Measurements from ENCODE around the gene ZNF775.

The ZNF775 gene

DNA sequence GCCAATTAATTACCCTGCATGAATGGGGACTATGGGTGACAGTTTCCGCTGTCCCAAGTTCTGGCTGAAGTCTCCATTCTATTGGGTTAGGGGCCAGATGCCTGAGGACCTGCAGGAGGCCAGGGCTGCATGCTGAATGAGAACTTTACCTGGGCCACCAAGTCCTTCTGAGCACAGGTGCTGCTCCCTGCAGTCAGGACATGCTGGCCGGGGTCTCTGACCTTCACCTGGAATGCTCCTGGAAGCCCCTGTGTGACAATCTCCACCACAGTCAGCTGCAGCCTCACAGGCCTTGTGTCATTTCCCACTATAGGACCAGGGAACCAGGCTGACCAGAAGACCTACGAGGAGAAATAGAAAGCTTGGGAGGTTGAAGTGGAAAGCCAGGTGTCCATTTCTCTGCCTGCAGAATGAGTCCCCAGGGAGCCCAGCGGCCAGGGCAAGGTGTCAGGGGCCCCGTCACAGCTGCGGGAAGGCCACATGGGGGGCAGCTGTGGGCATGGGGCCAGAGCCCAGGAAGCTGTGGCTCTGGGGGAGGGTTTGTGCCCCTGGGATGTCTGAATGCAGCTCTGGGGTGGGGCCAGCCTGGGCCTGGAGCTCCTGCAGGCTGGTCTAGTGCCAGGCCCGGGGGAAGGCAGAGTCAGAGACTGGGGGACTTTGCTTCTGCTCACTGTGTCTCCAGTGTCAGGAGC lies 65.7 kb downstream of the ZNF775 start:
- no peak for TF ChIP-seq ZBTB7A (IDR thresholded peaks at IDR 0.05; ENCODE audit: low read depth)
- no peak for TF ChIP-seq NFIC (IDR thresholded peaks at IDR 0.05)
- TF ChIP-seq, protein P1, sequence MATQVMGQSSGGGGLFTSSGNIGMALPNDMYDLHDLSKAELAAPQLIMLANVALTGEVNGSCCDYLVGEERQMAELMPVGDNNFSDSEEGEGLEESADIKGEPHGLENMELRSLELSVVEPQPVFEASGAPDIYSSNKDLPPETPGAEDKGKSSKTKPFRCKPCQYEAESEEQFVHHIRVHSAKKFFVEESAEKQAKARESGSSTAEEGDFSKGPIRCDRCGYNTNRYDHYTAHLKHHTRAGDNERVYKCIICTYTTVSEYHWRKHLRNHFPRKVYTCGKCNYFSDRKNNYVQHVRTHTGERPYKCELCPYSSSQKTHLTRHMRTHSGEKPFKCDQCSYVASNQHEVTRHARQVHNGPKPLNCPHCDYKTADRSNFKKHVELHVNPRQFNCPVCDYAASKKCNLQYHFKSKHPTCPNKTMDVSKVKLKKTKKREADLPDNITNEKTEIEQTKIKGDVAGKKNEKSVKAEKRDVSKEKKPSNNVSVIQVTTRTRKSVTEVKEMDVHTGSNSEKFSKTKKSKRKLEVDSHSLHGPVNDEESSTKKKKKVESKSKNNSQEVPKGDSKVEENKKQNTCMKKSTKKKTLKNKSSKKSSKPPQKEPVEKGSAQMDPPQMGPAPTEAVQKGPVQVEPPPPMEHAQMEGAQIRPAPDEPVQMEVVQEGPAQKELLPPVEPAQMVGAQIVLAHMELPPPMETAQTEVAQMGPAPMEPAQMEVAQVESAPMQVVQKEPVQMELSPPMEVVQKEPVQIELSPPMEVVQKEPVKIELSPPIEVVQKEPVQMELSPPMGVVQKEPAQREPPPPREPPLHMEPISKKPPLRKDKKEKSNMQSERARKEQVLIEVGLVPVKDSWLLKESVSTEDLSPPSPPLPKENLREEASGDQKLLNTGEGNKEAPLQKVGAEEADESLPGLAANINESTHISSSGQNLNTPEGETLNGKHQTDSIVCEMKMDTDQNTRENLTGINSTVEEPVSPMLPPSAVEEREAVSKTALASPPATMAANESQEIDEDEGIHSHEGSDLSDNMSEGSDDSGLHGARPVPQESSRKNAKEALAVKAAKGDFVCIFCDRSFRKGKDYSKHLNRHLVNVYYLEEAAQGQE (IDR thresholded peaks at IDR 0.05; ENCODE audit: low read depth), result no peak

DNA sequence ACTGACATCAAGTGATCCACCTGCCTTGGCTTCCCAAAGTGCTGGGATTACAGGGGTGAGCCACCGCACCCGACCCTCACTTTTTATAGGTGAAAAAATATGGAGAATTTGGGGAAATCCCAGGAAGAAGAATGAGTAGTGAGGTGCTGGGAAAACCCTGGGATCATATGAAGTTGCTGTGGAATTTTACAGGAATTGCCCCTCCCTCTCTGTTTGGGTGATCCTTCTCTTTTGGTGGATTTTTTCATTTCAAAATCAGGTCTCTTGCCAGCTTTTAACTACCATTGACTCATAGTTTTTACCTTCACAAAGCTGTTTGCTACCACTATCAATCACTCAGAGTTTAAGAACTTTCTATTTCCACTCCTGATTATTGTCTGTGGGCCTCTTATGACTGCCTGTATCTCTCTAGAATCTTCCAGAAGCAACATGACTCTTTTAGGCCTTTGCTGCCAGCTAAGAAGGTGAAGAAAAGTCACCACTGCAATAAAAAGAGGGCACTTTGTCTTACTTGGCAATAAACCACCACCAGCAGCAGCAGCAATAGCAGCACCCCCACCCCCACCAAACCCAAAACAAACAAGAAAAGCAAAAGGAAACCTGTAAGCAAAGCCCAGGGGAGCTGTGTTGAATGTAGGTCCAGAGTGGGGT lies 67.3 kb downstream of the ZNF775 start:
- TF ChIP-seq EGR1 (IDR thresholded peaks at IDR 0.05), result no peak
- TF ChIP-seq ZBTB7A (IDR thresholded peaks at IDR 0.05; ENCODE audit: low read depth), result no peak
- no peak for TF ChIP-seq CREB1 (IDR thresholded peaks at IDR 0.05; ENCODE audit: low read depth)
- TF ChIP-seq RAD21 (IDR thresholded peaks at IDR 0.05; ENCODE audit: low read depth), result no peak
- no peak for TF ChIP-seq TEAD4 (IDR thresholded peaks at IDR 0.05)
- TF ChIP-seq CEBPB (IDR thresholded peaks at IDR 0.05), result no peak
- no peak for TF ChIP-seq NFIC (IDR thresholded peaks at IDR 0.05)
- no peak for TF ChIP-seq TCF12 (IDR thresholded peaks at IDR 0.05; ENCODE audit: low read depth)

All from Ishikawa (cell line).